ENCODE results near the gene NEU4. TPM values are rescaled to one million over a fixed set of nuclear protein-coding genes. Genes with fewer than 3 reads are reported as not detected.
"Not testable (repeated sequence)": the region's sequence is repeated elsewhere in the genome, so short reads cannot be mapped to it uniquely, and the experiment has no call there.

Gene NEU4, protein sequence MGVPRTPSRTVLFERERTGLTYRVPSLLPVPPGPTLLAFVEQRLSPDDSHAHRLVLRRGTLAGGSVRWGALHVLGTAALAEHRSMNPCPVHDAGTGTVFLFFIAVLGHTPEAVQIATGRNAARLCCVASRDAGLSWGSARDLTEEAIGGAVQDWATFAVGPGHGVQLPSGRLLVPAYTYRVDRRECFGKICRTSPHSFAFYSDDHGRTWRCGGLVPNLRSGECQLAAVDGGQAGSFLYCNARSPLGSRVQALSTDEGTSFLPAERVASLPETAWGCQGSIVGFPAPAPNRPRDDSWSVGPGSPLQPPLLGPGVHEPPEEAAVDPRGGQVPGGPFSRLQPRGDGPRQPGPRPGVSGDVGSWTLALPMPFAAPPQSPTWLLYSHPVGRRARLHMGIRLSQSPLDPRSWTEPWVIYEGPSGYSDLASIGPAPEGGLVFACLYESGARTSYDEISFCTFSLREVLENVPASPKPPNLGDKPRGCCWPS
- total RNA-seq = 0.42 to 1.3 TPM (median 0.85 TPM) in 3 replicates
- long read RNA-seq = 0 reads

- peak; percentile 72 for DNase-seq (ENCODE audit: low spot score)
- H3K27me3 Mint-ChIP-seq (ENCODE audit: low read depth) = no peaks in the 10 kb centered on the region
- H3K4me3 Mint-ChIP-seq (ENCODE audit: unreplicated experiment) = no peak within 1 kb of the TSS
Observed at GRCh38 chr2:241808721-241809382, at the start of gene NEU4. TSS of gene NEU4 (plus strand) at chr2:241809193. CDS start at chr2:241814485, 5,292 bp downstream.

GRCh38 chr2:241759893-241760292 lies 49.1 kb upstream of the NEU4 start:
- peak; percentile 29 for DNase-seq (ENCODE audit: low spot score)
- H3K36me3 Mint-ChIP-seq (ENCODE audit: low read depth) = peaks cover 21% of the 10 kb centered on the region
- not testable (repeated sequence) for H3K9me3 Mint-ChIP-seq (ENCODE audit: low read depth); H3K27ac Mint-ChIP-seq (ENCODE audit: unreplicated experiment); H3K27me3 Mint-ChIP-seq (ENCODE audit: low read depth); H3K4me3 Mint-ChIP-seq (ENCODE audit: unreplicated experiment); H3K4me1 Mint-ChIP-seq (ENCODE audit: low read depth)

More at GRCh38 chr2:241808721-241809382, at the start of gene NEU4:
- Mint-ChIP-seq H3K27ac (ENCODE audit: unreplicated experiment) (no peak within 1 kb of the TSS), H3K9me3 (ENCODE audit: low read depth) (no peaks in the 10 kb centered on the region), H3K36me3 (ENCODE audit: low read depth) (no peaks in the 10 kb centered on the region), H3K4me1 (ENCODE audit: low read depth) (peaks cover 9% of the 10 kb centered on the region)
- TF ChIP-seq, protein P1, sequence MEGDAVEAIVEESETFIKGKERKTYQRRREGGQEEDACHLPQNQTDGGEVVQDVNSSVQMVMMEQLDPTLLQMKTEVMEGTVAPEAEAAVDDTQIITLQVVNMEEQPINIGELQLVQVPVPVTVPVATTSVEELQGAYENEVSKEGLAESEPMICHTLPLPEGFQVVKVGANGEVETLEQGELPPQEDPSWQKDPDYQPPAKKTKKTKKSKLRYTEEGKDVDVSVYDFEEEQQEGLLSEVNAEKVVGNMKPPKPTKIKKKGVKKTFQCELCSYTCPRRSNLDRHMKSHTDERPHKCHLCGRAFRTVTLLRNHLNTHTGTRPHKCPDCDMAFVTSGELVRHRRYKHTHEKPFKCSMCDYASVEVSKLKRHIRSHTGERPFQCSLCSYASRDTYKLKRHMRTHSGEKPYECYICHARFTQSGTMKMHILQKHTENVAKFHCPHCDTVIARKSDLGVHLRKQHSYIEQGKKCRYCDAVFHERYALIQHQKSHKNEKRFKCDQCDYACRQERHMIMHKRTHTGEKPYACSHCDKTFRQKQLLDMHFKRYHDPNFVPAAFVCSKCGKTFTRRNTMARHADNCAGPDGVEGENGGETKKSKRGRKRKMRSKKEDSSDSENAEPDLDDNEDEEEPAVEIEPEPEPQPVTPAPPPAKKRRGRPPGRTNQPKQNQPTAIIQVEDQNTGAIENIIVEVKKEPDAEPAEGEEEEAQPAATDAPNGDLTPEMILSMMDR (IDR thresholded peaks at IDR 0.05) = no peak

DNA sequence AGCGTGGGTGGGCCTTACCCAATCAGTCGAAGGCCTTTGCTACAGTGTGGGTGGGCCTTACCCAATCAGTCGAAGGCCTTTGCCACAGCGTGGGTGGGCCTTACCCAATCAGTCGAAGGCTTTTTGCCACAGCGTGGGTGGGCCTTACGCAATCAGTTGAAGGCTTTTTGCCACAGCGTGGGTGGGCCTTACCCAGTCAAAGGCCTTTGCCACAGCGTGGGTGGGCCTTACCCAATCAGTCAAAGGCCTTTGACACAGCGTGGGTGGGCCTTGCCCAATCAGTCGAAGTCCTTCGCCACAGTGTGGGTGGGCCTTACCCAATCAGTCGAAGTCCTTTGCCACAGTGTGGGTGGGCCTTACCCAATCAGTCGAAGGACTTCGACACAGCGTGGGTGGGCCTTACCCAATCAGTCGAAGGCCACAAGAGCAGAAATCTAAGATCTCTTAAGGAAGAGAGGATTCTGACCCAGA lies 48.7 kb upstream of the NEU4 start:
- Mint-ChIP-seq H3K9me3 (ENCODE audit: low read depth) (peaks cover 3% of the 10 kb centered on the region), H3K27me3 (ENCODE audit: low read depth) (no peaks in the 10 kb centered on the region), H3K27ac (ENCODE audit: unreplicated experiment) (no peak overlapping the region), H3K4me3 (ENCODE audit: unreplicated experiment) (no peak overlapping the region), H3K4me1 (ENCODE audit: low read depth) (peaks cover 3% of the 10 kb centered on the region), H3K36me3 (ENCODE audit: low read depth) (peaks cover 21% of the 10 kb centered on the region)
- DNase-seq (ENCODE audit: low spot score) = peak; percentile 43
- TF ChIP-seq, protein P1 (IDR thresholded peaks at IDR 0.05) = no peak

- H3K4me3 Mint-ChIP-seq (ENCODE audit: unreplicated experiment) = no peak overlapping the region
- H3K27ac Mint-ChIP-seq (ENCODE audit: unreplicated experiment) = no peak overlapping the region
- peaks cover 3% of the 10 kb centered on the region for H3K4me1 Mint-ChIP-seq (ENCODE audit: low read depth)
- TF ChIP-seq, protein P1 (IDR thresholded peaks at IDR 0.05) = no peak
- no peak for DNase-seq (ENCODE audit: low spot score)
- peaks cover 3% of the 10 kb centered on the region for H3K9me3 Mint-ChIP-seq (ENCODE audit: low read depth)
- peaks cover 20% of the 10 kb centered on the region for H3K36me3 Mint-ChIP-seq (ENCODE audit: low read depth)
- H3K27me3 Mint-ChIP-seq (ENCODE audit: low read depth) = no peaks in the 10 kb centered on the region
Observed at GRCh38 chr2:241762321-241762932, 46.6 kb upstream of the NEU4 start.

DNA sequence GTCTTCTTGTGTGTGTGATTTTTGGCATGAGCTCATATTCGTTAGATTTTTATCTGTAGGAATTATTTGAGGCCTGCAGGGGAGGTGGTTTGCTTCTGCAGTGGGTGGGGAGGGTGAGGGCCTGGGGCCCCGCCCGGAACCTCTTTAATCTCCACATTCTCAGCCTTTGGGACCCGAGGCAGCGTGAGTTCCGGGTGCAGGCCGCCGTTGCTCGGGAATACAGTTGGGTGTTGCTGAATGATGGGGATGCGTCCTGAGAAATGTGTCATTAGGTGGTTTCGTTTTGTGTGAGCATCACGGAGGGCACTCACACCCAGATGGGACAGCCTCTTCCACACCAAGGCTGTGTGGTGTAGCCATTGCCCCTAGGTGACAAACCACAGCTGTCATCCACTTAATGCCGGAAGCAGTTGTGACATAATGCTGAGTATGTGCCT lies 46.0 kb upstream of the NEU4 start:
- no peak overlapping the region for H3K4me3 Mint-ChIP-seq (ENCODE audit: unreplicated experiment)
- TF ChIP-seq, protein P1 (IDR thresholded peaks at IDR 0.05) = no peak
- H3K27me3 Mint-ChIP-seq (ENCODE audit: low read depth) = no peaks in the 10 kb centered on the region

More for the DNA sequence above, 46.0 kb upstream of the NEU4 start:
- peaks cover 18% of the 10 kb centered on the region for H3K36me3 Mint-ChIP-seq (ENCODE audit: low read depth)
- H3K9me3 Mint-ChIP-seq (ENCODE audit: low read depth) = peaks cover 3% of the 10 kb centered on the region
- no peak overlapping the region for H3K27ac Mint-ChIP-seq (ENCODE audit: unreplicated experiment)
- peaks cover 3% of the 10 kb centered on the region for H3K4me1 Mint-ChIP-seq (ENCODE audit: low read depth)
- DNase-seq (ENCODE audit: low spot score) = peak; percentile 60
